Upper lobe of left lung (tissue), 4 donors: ENCODE data around the gene PKNOX2.

Source experiments
- CTCF ChIP-seq, 6 experiments: fragments of 450-650 bp in 4 of 6; fragments of 200-600 bp in 2 of 6; sonication (generic) in 2 of 6; IDR thresholded peaks; one replicate each; pipeline ENCODE4 v1.5.1; 2016 to 2019; ENCODE audit warnings: antibody characterized with exemption in 6 of 6
- POLR2A ChIP-seq, 4 donors: fragments of 450-650 bp; IDR thresholded peaks; one replicate each; pipeline ENCODE4 v1.5.1; 2016 to 2017; ENCODE audit warnings: antibody characterized with exemption in 4 of 4, mild to moderate bottlenecking in 2 of 4
- POLR2AphosphoS5 ChIP-seq, 2 donors: sonication (generic); formaldehyde crosslinking; IDR thresholded peaks; one replicate each; pipeline ENCODE4 v1.5.1; 2017; ENCODE audit warnings: antibody characterized with exemption in 2 of 2

DNA sequence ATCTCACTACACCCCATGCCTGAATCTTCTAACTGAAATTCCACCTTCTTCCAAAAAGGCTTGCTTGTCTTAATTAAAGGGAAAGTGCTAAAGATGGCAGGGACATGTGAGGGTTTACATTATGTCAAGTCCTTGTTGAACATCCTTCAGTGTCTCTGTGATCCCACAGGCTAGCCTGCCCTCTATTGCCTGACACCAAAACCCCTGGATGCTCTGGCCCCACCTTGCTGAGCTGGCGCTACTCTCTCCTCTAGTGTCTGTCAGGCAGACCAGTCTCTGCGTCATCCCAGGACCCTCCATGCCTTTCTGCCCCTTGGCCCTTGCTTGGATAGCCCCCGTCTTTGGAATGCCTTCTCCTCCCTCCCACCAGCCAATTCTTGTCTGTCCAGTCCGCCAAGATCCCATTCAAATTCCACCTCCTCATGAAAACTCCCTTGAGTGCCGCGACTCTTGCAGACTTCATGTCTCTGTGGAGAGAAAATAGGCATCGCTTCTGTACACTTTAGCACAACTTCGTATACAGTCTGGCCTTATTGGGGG lies 69.3 kb downstream of the PKNOX2 start:
- TF ChIP-seq POLR2A (IDR thresholded peaks at IDR 0.05), result no peak
- TF ChIP-seq CTCF (IDR thresholded peaks at IDR 0.05), result no peak
- TF ChIP-seq POLR2AphosphoS5 (IDR thresholded peaks at IDR 0.05), result no peak
